ENCODE data around the gene DNAH5.
"Not testable (repeated sequence)": the region's sequence is repeated elsewhere in the genome, so short reads cannot be mapped to it uniquely, and the experiment has no call there.

Gene DNAH5

DNA sequence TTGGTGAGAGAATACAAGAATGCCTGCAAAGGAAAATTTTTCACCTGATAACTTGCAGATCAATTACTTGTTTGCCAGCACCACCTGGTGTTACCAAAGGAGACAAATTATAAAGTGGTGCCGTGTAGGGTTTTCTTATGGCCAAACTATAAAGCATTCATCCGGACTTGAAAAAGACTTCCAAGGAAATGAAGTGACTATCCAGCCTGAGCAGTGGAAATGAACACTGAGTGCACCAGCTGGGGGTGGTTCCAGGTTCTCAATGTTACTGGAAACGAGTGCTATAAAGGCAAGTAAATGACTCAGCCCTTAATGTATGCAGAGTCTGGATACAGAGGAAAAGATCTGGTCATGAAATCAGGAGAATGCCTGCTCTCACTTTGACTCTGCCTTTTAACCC lies 113.1 kb downstream of the DNAH5 start:
- DNase-seq: no peak

DNA sequence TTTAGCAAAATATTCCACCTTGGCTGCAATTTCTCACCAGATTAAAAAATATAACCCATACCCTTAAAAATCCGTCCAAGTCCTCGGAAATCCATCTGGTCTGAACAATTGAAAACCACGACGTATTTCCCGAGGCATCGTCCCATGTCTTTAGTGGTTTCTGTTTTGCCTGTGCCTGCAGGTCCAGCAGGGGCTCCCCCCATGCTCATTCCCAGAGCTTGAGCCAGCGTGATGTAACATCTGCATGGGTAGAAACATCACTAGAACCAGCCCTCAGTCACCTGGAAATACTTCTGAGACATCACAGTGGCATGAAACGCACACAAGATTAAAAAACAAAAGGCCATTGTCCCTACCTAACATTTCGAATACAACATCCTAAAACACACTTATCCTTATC lies 114.0 kb downstream of the DNAH5 start:
- DNase-seq: no peak

GRCh38 chr5:13821366-13821765 lies 123.1 kb downstream of the DNAH5 start:
- DNase-seq: no peak

GRCh38 chr5:13816126-13816525 lies 128.4 kb downstream of the DNAH5 start:
- DNase-seq: no peak

DNA sequence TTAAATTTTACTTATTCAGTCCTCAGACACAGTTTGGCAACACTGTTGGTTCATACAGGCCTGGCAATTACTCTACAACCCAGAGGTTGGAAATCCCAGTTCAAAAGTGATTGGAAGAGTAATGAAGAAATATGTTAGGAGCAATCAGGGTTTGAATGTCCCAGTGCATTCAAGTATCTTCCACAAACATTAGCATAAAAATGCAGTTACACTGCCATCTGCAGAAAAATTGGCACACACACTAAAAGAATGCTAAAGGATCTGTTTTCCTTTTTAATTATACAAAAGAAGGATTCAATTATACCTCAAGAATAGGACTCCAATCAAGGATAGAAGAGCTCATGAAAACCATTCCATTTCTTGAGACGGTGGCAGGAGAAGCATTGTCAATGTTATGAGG lies 130.2 kb downstream of the DNAH5 start:
- DNase-seq: no peak

GRCh38 chr5:13809921-13810320 lies 134.6 kb downstream of the DNAH5 start:
- no peak for DNase-seq

- DNase-seq: no peak
Observed at GRCh38 chr5:13804336-13804735, 140.2 kb downstream of the DNAH5 start.

DNA sequence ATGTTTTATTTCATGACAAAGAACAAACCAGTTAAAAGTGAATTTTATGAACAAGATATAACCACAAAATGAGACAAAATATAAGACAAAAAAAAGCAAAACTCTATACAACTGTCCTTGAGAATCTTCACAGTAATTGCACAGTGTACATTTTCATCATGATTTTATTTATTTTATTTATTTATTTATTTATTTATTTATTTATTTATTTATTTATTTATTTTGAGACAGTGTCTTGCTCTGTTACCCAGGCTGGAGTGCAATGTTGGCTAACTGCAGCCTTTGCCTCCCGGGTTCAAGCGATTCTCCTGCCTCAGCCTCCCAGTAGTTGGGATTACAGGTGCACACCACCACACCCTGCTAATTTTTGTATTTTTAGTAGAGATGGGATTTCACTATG lies 145.9 kb downstream of the DNAH5 start:
- DNase-seq: not testable (repeated sequence)

DNA sequence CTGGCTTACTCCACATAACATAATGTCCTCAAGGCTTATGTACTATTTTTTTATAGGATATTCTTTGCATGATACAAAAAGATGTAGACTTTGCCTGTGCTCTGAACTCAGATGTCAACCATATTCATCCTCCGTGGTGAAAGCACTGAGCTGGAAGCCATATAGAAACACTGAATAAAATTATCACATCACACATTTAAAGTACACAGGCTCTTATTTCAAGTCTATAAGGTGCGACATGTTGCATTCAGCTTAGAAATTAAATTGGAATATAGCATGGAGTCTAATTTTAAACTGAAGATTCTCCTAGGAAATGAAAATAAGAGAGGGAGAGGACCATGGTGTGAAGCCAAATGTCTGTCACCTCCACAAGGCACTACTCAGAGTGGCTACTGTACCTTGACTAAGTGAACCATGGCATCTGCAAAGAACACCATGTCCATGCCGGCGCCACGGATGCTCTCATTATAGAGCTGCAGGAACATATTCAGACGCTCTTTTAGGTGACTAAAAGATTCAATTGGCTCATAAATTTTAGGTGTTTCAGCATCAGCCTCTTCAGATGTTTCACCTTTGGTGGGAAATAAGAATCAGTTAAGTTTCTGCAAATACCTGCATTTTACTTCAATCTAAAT lies 158.6 kb downstream of the DNAH5 start:
- DNase-seq: no peak

- DNase-seq: no peak
Observed at GRCh38 chr5:13783726-13784125, 160.8 kb downstream of the DNAH5 start.

- DNase-seq: no peak
Observed at GRCh38 chr5:13780081-13780480, 164.4 kb downstream of the DNAH5 start.

GRCh38 chr5:13773649-13774048 lies 170.8 kb downstream of the DNAH5 start:
- DNase-seq: no peak

- no peak for DNase-seq
Observed at GRCh38 chr5:13771011-13771571, 173.4 kb downstream of the DNAH5 start.

DNA sequence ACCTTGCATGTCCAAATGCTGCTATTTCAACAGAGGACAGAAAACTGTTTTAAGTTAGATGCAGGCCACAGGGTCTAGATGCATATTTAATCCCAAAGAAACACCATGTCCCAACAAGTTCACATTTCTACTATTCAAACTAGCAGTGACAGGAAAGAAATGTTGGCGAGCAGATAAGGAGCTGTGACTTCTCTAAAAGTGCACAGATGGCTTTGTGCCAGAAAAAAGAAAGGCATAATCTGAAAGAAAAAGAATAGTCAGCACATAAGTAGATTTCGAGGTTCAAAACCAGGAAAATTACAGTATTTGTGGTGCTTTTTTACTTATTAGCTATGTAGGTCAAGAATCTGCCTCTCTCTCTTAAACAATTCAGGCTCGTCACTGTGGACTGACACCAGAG lies 178.3 kb downstream of the DNAH5 start:
- no peak for DNase-seq

DNA sequence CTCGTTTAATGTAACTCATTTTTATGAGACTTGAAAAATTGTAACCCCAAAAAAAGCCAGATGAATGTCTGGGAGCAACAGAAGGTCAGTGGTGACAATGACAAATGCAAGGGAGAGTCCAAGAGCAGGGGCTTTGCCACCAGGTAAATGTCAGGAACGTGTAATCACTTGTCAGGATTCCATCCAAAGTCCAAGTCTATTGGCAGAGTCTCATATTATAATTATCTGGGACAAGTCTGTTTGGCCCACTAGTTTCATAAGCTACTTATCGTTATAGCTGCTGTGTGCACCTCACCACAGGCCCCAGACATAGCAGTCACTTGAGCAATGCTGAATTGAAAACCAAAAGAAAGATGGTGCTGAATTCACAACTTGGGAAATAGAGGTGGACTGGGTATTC lies 180.8 kb downstream of the DNAH5 start:
- DNase-seq: no peak

DNA sequence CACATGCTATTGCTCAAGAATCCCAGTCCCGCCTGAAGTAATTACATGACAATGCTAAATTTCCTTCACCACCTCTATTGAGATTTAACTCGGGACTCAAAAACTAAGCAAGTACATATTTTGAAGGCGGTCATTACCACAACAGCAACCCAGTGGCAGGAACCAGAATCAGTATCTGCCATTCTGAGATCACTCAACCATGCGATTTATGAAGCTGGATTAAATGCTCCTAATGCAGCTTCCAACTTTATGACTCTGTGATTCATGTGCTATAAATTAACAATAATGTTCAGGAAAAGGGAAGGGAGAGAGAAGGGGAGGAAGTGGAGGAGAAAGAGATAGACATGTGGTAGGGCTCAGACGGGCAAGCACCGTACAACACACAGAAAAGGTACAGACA lies 194.7 kb downstream of the DNAH5 start:
- no peak for DNase-seq

DNA sequence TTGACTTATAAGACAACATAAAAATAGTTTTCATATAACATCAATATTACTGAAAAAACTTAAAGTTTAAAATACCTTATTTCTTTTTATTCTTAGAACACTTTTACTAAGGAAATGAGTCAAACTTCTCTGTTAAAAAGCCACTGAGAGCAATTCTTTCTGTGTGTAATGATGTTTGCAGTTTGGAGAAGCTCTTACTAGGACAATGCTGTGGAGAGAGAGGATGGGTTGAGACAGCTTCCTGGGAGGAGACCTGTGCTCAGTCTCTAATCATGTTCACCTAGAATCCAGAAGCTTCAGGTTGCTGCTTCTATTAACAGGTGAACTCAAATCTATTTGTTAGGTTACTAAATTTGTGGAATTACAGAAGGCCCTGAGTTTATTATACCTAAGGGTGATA lies 198.5 kb downstream of the DNAH5 start:
- no peak for DNase-seq

GRCh38 chr5:13745508-13745907 lies 199.0 kb downstream of the DNAH5 start:
- no peak for DNase-seq

GRCh38 chr5:13740471-13740870 lies 204.0 kb downstream of the DNAH5 start:
- DNase-seq: no peak

- DNase-seq: no peak
Observed at GRCh38 chr5:13739479-13739878, 205.0 kb downstream of the DNAH5 start.

DNA sequence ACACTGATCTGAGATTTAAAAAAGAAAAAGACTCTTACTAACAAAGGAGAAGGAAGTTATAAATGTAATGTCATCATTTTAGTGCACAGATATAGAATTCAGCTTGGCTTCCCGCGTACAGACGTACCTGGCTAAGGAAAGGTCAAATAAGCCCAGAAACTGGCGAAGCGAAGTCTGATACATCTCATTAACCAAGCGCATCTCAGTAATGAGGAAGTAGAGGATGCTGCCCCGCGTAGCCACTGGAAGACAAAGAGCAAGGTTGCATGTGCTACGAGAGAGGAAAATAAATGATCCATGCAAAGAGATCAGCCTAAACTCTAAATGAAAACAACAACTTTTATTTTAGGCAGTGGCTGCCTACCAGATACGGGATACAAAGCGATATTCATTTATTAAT lies 208.8 kb downstream of the DNAH5 start:
- no peak for DNase-seq

- DNase-seq: no peak
Observed at GRCh38 chr5:13731121-13731628, 213.3 kb downstream of the DNAH5 start.

DNA sequence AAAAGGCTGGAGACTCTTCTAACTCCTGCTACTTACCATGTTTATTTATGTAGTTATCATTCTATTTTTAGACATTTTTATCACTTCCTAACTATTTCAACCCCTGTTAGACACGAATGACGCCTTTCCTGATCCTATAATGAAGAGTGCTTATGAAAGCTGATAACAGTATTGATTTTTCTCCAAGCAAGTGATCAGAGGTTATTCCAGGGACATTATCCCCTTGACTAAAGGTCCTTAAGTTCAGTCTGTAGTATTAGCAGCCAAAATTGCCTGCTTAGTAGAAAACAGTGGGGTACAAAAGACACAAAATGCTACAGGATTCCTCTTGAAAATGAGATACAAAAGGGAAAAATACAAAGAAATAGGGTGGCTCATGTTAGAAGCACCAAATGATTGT lies 235.6 kb downstream of the DNAH5 start:
- no peak for DNase-seq

- no peak for DNase-seq
Observed at GRCh38 chr5:13708432-13708831, 236.1 kb downstream of the DNAH5 start.

- DNase-seq: no peak
Observed at GRCh38 chr5:13704396-13704795, 240.1 kb downstream of the DNAH5 start.

All from femur (tissue), 1 donor.